ENCODE measurements around the gene SF3B6.
"Not testable (repeated sequence)": the region's sequence is repeated elsewhere in the genome, so short reads cannot be mapped to it uniquely, and the experiment has no call there.

SF3B6 gene

DNA sequence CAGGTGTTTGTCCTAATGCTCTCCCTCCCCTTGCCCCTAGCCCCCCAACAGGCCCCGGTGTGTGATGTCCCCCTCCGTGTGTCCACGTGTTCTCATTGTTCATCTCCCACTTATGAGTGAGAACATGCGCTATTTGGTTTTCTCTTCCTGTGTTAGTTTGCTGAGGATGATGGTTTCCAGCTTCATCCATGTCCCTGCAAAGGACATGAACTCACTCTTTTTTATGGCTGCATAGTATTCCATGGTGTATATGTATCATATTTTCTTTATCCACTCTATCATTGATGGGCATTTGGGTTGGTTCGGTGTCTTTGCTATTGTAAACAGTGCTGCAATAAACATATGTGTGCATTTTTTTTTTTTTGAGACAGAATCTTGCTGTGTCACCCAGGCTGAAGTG lies 17.1 kb upstream of the SF3B6 start:
- not testable (repeated sequence) for DNase-seq

DNA sequence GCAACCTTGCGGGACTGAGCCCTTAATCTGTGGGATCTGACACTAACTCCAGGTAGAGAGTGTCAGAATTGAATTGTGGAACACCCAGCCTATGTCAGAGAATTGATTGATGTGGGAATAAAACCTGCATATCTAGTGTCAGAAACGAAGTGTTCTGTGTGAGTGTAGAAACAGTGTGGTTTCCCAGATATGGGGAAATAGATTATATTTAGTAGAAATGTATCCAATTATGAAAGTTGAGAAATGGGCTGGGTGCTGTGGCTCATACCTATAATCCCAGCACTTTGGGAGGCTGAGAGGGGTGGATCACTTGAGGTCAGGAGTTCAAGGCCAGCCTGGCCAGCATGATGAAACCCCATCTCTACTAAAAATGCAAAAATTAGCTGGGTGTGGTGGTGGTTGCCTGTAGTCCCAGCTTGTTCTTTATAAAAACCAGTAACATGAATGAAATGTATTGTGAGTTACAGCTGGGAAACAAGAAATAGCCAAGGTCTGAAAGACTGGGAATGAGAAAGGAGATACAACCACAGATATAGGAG lies 12.8 kb upstream of the SF3B6 start:
- DNase-seq, result no peak

DNA sequence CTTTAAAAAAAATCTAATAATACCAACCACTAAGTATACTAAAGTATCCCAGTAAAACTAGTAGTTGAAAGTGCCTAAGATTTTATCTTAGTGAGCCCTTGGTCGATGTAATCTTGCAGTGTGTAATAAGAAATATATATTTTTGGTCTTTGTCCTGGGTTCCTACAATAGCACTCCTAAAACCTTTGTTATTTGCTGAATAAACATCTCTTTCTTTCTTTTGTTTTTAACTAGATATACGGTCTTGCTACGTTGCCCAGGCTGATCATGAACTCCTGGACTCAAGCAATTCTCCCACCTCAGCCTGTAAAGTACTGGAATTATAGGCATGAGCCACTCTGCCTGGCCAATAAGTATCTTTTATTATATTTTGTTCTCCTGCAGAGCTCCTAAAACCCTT lies 10.9 kb upstream of the SF3B6 start:
- no peak for DNase-seq

- no peak for DNase-seq
Observed at GRCh38 chr2:24086241-24086640, 10.1 kb upstream of the SF3B6 start.

DNA sequence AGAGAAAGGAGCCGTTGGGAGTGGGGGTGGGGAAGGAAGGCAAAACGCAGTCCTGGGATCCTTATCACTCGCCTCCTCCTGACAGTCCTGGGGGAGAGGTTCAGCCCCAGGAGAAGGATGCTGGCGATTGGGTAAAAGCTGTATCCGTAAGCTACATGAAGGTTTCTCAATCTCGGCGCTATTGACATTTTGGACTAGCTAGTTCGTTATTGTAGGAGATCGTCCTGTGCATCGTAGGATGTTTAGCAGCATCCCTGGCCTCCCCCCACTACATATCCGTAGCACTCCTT lies 9.0 kb upstream of the SF3B6 start:
- DNase-seq, result no peak

- DNase-seq, result peak; percentile 91
Observed at GRCh38 chr2:24084386-24085199, 8.5 kb upstream of the SF3B6 start, which contains the start of gene TP53I3. TSS of gene TP53I3 (minus strand) at chr2:24084834. CDS start at chr2:24084326, 508 bp downstream.

DNA sequence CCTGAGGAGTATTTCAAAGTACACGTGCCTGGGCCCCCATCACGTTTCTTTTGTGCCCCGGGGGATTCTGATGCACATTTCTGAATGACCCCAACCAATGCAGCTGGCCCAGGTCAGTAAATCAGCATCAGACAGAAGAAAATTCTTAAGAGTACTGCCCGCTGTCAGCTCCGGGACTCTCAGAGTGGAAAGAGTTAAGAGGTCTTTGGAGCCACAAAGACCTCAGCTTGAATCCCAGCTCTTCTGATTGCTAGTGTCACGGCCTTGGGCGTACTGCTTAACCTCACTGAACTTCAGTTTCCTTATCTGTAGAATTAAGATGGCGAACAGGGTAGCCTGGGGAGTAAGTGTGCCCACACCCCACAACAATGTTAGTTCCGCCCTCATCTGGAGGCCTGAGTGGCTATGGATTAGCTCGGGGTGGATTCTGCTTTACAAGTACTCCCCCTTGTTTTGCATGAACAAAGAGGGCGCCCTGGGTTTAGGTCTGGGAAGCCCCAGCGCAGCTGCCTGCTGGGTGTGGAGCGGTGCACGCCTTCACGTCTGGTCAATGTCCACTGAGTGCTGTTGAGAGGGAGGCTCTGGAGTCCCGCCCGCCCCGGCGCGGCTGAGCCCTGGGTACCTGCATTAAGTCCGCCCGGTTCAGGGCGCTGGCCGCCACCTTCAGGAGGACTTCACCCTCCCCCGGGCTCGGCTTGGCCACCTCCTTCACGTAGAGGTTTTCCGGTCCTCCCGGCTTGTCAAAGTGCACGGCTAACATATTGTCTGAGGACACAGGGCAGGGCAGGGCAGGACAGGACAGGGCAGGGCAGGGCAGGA lies 7.7 kb upstream of the SF3B6 start:
- DNase-seq, result peak; percentile 88

DNA sequence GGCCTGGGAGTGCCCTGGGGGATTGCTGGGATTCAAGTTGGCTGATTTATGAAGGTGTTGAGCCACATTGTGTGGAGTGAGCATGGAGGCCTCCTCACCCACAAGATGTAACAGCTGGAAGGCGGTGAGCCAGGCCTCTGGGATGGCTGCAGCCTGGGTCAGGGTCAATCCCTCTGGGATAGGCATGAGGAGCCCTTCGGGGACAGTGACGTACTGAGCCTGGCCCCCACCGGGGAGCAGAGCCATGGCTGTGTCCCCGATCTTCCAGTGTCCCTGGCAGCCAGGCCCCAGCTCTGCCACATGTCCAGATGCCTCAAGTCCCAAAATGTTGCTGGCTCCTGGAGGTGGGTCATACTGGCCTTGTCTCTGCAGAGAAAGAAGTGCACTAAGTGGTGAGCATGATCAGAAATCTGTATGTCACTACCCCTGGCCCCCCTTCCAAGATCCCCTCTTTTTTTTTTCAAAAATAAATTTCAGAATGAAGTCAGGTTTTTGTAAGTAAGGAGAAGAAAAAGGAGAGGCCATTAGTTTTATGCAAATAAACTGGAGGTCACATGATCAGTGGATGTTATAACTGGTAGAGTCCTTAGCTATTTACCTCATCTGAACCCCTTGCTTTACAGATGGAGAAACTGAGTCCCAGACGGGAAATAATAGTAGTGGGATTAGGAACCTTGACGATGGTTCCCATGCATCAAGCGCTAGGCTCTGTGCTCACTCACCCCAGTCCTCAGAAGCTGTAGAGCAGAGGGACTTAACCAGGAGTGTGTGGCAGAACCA lies 6.9 kb upstream of the SF3B6 start:
- no peak for DNase-seq

- no peak for DNase-seq
Observed at GRCh38 chr2:24080701-24081100, 4.6 kb upstream of the SF3B6 start.

GRCh38 chr2:24077879-24078278 lies 1.8 kb upstream of the SF3B6 start:
- no peak for DNase-seq

- no peak for DNase-seq
Observed at GRCh38 chr2:24077535-24077877, 1.4 kb upstream of the SF3B6 start.

DNA sequence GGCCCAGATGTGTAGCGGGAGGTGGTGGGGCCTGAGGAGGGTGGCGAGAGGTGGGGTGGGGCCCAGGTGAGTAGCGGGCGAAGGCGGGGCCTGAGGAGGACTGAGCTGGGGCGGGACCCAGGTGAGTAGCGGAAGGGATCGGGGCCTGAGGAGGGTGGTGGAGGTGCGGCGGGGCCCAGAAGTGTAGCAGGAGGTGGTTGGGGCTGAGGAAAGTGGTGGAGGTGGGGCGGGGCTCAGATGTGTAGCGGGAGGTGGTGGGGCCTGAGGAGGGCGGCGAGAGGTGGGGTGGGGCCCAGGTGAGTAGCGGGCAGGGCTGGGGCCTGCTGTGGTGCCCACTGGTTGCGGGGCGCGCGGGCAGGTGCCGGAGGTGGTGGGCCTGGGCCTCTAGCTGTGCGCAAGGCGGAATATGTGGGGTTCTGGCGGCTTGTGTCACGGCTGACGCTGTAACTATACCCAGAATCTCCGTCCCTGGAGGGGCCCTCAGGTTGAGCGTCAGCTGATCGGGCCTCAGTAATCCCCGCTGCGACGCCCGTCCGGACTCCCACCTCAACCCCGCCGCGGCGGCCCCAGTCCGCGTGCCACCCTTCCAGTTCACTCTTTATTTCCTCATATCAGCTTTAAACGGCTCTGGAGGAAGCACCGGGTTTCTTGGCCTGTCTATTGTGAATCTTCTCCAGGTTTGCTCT lies 866 bp upstream of the SF3B6 start:
- DNase-seq, result no peak

GRCh38 chr2:24075259-24075658 lies 867 bp downstream of the SF3B6 start:
- DNase-seq, result no peak

DNA sequence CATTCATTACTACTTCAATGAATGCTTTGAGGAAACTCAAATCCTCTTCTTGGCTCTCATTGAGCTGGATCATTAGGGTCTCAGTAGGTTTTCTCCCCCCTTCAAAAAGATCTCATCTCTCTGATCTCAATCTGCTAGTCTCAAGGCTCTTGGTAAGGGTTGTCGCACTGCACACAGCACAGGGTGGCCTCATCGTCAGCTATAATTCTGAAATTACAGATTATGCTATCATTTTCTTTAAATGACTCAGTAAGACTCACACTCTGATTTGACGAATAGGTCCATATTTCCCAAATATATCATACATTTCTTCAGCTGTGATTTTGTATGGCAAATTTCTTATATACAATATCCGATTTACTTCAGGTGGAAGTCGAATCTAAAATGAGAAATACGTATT lies 2.3 kb downstream of the SF3B6 start:
- no peak for DNase-seq

DNA sequence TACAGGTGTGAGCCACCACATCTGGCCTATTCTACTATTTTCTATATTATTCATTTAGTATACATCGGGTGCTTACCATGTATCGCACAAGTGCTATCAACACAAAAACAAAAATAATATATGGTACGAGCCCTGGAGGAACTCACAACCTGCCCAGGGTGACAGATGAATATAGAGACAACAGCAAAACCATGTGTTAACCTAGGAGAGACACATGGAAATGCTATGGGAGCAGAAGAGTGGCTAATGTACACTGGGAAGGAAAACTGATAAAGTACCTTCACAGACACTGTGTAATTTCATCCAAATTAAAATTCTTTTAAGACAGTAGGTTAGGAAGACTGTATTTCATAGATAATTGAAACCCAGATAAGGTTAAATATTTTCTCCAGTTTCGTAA lies 3.9 kb downstream of the SF3B6 start:
- DNase-seq, result no peak

- DNase-seq, result no peak
Observed at GRCh38 chr2:24065341-24065740, 10.8 kb downstream of the SF3B6 start.

DNA sequence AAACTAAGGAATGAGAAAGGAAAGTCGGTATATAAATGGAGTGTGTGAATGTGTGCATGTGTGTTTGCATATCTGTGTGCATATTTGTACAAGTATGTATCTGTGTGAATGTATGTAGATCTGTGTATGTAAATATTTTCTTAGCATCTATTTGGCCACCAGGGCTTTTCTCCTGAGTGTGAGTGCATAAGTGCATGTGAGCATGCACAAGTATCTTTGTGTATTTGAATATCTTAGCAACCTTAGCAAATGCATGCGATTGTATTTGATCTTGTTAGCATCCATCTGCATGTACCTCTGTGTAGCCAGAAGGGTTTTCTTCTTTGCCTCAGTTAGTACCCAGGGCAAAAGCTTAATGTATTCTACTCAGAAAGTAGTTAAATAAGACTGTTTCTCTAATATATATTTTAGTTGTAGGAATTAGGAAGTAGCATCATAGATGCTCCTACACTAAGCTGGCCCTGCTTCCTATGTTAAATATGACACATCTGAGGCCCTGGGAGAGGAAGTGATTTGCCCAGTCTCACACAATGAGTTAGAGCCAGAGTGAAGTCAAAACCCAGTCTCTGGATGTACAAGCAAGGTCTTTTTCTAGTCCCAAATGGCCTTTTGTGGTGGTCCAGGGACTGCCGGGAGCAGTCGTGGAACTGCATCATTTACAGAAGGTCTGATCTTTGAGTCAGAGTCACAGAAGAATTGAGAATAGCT lies 17.4 kb downstream of the SF3B6 start:
- DNase-seq, result no peak

DNA sequence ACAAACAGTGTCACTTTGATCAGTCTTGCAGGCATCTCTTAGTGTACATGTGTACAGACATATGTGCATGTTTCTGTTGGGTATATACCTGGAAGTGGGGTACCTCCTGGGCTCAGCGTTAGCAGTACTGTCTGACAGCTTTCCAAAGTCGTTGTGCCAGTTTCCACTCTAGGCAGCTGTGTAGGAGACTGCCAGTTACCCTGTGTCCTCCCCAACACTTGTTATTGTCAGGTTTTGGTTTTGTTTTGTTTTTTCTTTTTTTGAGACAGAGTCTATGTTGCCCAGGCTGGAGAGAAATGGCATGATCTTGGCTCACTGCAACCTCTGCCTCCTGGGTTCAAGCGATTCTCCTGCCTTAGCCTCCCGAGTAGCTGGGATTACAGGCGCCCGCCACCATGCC lies 20.4 kb downstream of the SF3B6 start:
- DNase-seq, result no peak

GRCh38 chr2:24054366-24055010 lies 21.6 kb downstream of the SF3B6 start:
- DNase-seq, result no peak

- DNase-seq, result no peak
Observed at GRCh38 chr2:24052951-24053350, 23.2 kb downstream of the SF3B6 start.

- DNase-seq, result no peak
Observed at GRCh38 chr2:24051833-24052232, 24.3 kb downstream of the SF3B6 start.

Data from fibroblast of skin of scalp (primary cell).